HCT116 (cell line): Measurements from ENCODE around the gene LRFN2. TPM values are rescaled to one million over a fixed set of nuclear protein-coding genes. Genes with fewer than 3 reads are reported as not detected.

Experiments
- ATAC-seq: fragments of 200-7000 bp; cut with Tn5 transposase; 2 replicates; pipeline ENCODE4 v1.9.1; 2020; ENCODE audit warnings: mild to moderate bottlenecking, moderate library complexity
- BruUV-seq: library from RNA; stranded (reverse); fragments of 400-500 nt; replicated peaks from 2 replicates; lab custom pipeline; 2021; lab: Mats Ljungman, UMichigan
- CTCF ChIA-PET: fragments of 300-600 bp; sonication (Branson Sonifier 250); formaldehyde crosslinking; loops from one replicate; lab custom pipeline; 2021; ENCODE audit warnings: antibody characterized with exemption; lab: Charles Lee
- POLR2A ChIA-PET: fragments of 300-600, 350-600 bp; sonication (Branson Sonifier 250); formaldehyde crosslinking; loops from one replicate; lab custom pipeline; 2021; ENCODE audit warnings: antibody characterized with exemption; lab: Charles Lee
- RAD21 ChIA-PET, 2 experiments: fragments of 300-600 bp; sonication (Branson Sonifier 250); formaldehyde crosslinking; loops; one replicate each; lab custom pipeline; 2023; ENCODE audit warnings: low total read pairs in 2 of 2; ENCODE audit not compliant: uncharacterized antibody in 2 of 2, unreplicated experiment in 2 of 2, low non-redundant PET in 1 of 2; lab: Charles Lee
- DNase-seq: peaks from one replicate; pipeline ENCODE4 v3.0.0-alpha.2; 2010; ENCODE audit warnings: low read depth, low spot score
- H2AFZ ChIP-seq: fragments of 200-600 bp; shearing (Covaris generic), sonication (generic); 2 replicates; pipeline ENCODE4 v1.6.1; 2017; ENCODE audit warnings: low read depth, mixed run types, mixed read lengths, antibody characterized with exemption, low read length; ENCODE audit not compliant: poor library complexity, severe bottlenecking
- H3K27ac ChIP-seq: 2 replicates; pipeline ENCODE4 v1.5.1; 2012; ENCODE audit warnings: low read depth, low read length
- H3K27me3 ChIP-seq: fragments of 200-600 bp; sonication (generic); 2 replicates; pipeline ENCODE4 v1.6.1; 2016; ENCODE audit warnings: mixed run types, low read length, mixed read lengths; ENCODE audit not compliant: insufficient read depth
- H3K36me3 ChIP-seq, 2 experiments: fragments of 200-500 bp in 1 of 2; fragments of 200-600 bp in 1 of 2; sonication (Bioruptor generic) in 1 of 2; sonication (generic) in 1 of 2; 2 replicates each; pipeline versions ENCODE4 v1.5.1 to v1.6.1; 2014 to 2016; ENCODE audit warnings: low read length in 2 of 2, inconsistent platforms in 1 of 2, mixed read lengths in 1 of 2, mixed run types in 1 of 2; ENCODE audit not compliant: insufficient read depth in 2 of 2, control insufficient read depth in 1 of 2
- H3K4me1 ChIP-seq, 2 experiments: fragments of 200-600 bp in 1 of 2; sonication (generic) in 1 of 2; 2 replicates each; pipeline versions ENCODE4 v1.5.1 to v1.6.1; 2012 to 2017; ENCODE audit warnings: low read length in 2 of 2, inconsistent platforms in 1 of 2, mild to moderate bottlenecking in 1 of 2, mixed read lengths in 1 of 2, mixed run types in 1 of 2, moderate library complexity in 1 of 2; ENCODE audit not compliant: insufficient read depth in 2 of 2, control insufficient read depth in 1 of 2
- H3K4me2 ChIP-seq: fragments of 200-600 bp; sonication (generic); 2 replicates; pipeline ENCODE4 v1.6.1; 2017; ENCODE audit warnings: mixed run types, low read length, mixed read lengths
- H3K4me3 ChIP-seq, 2 experiments: fragments of 200-600 bp in 1 of 2; sonication (generic) in 1 of 2; replicated peaks in 1 of 2; 2 replicates each; pipeline ENCODE4 v1.5.1; 2011 to 2016; ENCODE audit warnings: low read length in 2 of 2, control low read depth in 1 of 2, low read depth in 1 of 2, mild to moderate bottlenecking in 1 of 2, mixed read lengths in 1 of 2, mixed run types in 1 of 2
- H3K79me2 ChIP-seq: fragments of 200-600 bp; sonication (generic); 2 replicates; pipeline ENCODE4 v1.6.1; 2017; ENCODE audit warnings: mild to moderate bottlenecking, mixed run types, low read length, moderate library complexity, mixed read lengths; ENCODE audit not compliant: insufficient read depth
- H3K9ac ChIP-seq: fragments of 200-600 bp; sonication (generic); 2 replicates; pipeline ENCODE4 v1.6.1; 2016; ENCODE audit warnings: low read length, mixed read lengths
- H3K9me2 ChIP-seq: fragments of 200-600 bp; sonication (generic), shearing (Covaris generic); 2 replicates; pipeline ENCODE4 v1.6.1; 2017; ENCODE audit warnings: mixed run types, mild to moderate bottlenecking, moderate library complexity; ENCODE audit not compliant: insufficient read depth
- H3K9me3 ChIP-seq, 2 experiments: fragments of 200-500 bp in 1 of 2; fragments of 200-600 bp in 1 of 2; sonication (Bioruptor generic) in 1 of 2; sonication (generic) in 1 of 2; 2 replicates each; pipeline ENCODE4 v1.6.1; 2014 to 2017; ENCODE audit warnings: low read length in 2 of 2, mixed read lengths in 2 of 2, inconsistent platforms in 1 of 2, low read depth in 1 of 2, mild to moderate bottlenecking in 1 of 2, mixed run types in 1 of 2, moderate library complexity in 1 of 2; ENCODE audit not compliant: control insufficient read depth in 1 of 2, insufficient read depth in 1 of 2
- H4K20me1 ChIP-seq: fragments of 200-600 bp; sonication (generic), shearing (Covaris generic); 2 replicates; pipeline ENCODE4 v1.6.1; 2017; ENCODE audit warnings: mixed run types, mild to moderate bottlenecking, moderate library complexity; ENCODE audit not compliant: insufficient read depth
- CBX3 ChIP-seq: IDR thresholded peaks from 2 replicates; pipeline ENCODE4 v1.6.1; 2012; ENCODE audit warnings: low read depth
- CEBPB ChIP-seq: IDR thresholded peaks from 2 replicates; pipeline ENCODE4 v1.6.1; 2012; ENCODE audit warnings: low read depth
- CTCF ChIP-seq, 3 experiments: fragments of 200-600 bp in 1 of 3; sonication (generic) in 1 of 3; IDR thresholded peaks in 2 of 3; conservative IDR thresholded peaks in 1 of 3; 2 replicates each; pipeline ENCODE4 v1.5.1; 2012 to 2017; ENCODE audit warnings: low read depth in 2 of 3, low read length in 2 of 3, antibody characterized with exemption in 1 of 3, borderline replicate concordance in 1 of 3, control low read depth in 1 of 3, mild to moderate bottlenecking in 1 of 3, mixed read lengths in 1 of 3, mixed run types in 1 of 3, moderate library complexity in 1 of 3; ENCODE audit not compliant: insufficient read depth in 1 of 3
- EGR1 ChIP-seq: IDR thresholded peaks from 2 replicates; pipeline ENCODE4 v1.6.1; 2012; ENCODE audit warnings: low read depth
- FOSL1 ChIP-seq: IDR thresholded peaks from 2 replicates; pipeline ENCODE4 v1.6.1; 2012; ENCODE audit warnings: low read depth
- JUND ChIP-seq: IDR thresholded peaks from 2 replicates; pipeline ENCODE4 v1.6.1; 2012
- POLR2A ChIP-seq: IDR thresholded peaks from 2 replicates; pipeline ENCODE4 v1.7.0; 2011; ENCODE audit warnings: borderline replicate concordance; ENCODE audit not compliant: insufficient read depth, insufficient read length; ENCODE audit errors: extremely low read depth
- POLR2AphosphoS5 ChIP-seq: IDR thresholded peaks from 2 replicates; pipeline ENCODE4 v1.6.1; 2011; ENCODE audit warnings: mild to moderate bottlenecking, low read depth, low read length, moderate library complexity
- RAD21 ChIP-seq: IDR thresholded peaks from 2 replicates; pipeline ENCODE4 v1.6.1; 2012; ENCODE audit warnings: low read depth, mild to moderate bottlenecking
- SIN3A ChIP-seq: IDR thresholded peaks from 2 replicates; pipeline ENCODE4 v1.6.1; 2012; ENCODE audit warnings: low read depth
- SP1 ChIP-seq: IDR thresholded peaks from 2 replicates; pipeline ENCODE4 v1.6.1; 2012; ENCODE audit warnings: low read depth
- SRF ChIP-seq: IDR thresholded peaks from 2 replicates; pipeline ENCODE4 v1.6.1; 2012; ENCODE audit warnings: low read depth
- ZBTB33 ChIP-seq: IDR thresholded peaks from 2 replicates; pipeline ENCODE4 v1.6.1; 2011; ENCODE audit warnings: mild to moderate bottlenecking, low read length, moderate library complexity; ENCODE audit not compliant: insufficient replicate concordance; ENCODE audit errors: extremely low read depth
- ZFX ChIP-seq: fragments of 450-650 bp; IDR thresholded peaks from 2 replicates; pipeline ENCODE4 v1.6.1; 2017
- intact Hi-C: fragments of 100-400 bp; cut with micrococcal nuclease; formaldehyde crosslinking; loops from 2 replicates; pipeline ENCODE4 v1.10.0; 2022
- total RNA-seq: library from RNA; stranded (reverse); gene quantifications from one replicate; pipeline ENCODE4 v1.2.1, GENCODE V29; 2021; ENCODE audit not compliant: unreplicated experiment

Gene LRFN2
- total RNA-seq, 1 experiment from 2014 or later, result not detected

GRCh38 chr6:40390144-40390800, 196.9 kb downstream of the LRFN2 start:
- ChIA-PET RAD21 (no interaction called here), POLR2A (no interaction called here), CTCF (no interaction called here)
- TF ChIP-seq ZFX (no peak), RAD21 (no peak)
- no TSS peak for BruUV-seq
- Histone ChIP-seq H3K4me3 (no peak overlapping the region), H2AFZ (no peak overlapping the region), H4K20me1 (no peaks in the 10 kb centered on the region), H3K4me2 (no peak overlapping the region), H3K36me3 (no peaks in the 10 kb centered on the region), H3K9ac (no peak overlapping the region), H3K4me1 (no peaks in the 10 kb centered on the region), H3K27me3 (peaks cover 58% of the 10 kb centered on the region), H3K79me2 (no peaks in the 10 kb centered on the region), H3K9me3 (no peaks in the 10 kb centered on the region), H3K27ac (no peak overlapping the region), H3K9me2 (no peaks in the 10 kb centered on the region)
- no peak for ATAC-seq
- DNase-seq, result no peak
- intact Hi-C loops, result no loop called here

GRCh38 chr6:40389254-40389653, 197.9 kb downstream of the LRFN2 start:
- intact Hi-C loops, result no loop called here
- Histone ChIP-seq H3K4me1 (no peaks in the 10 kb centered on the region), H3K4me2 (no peak overlapping the region), H3K4me3 (no peak overlapping the region), H4K20me1 (no peaks in the 10 kb centered on the region), H3K27me3 (peaks cover 62% of the 10 kb centered on the region), H3K9me3 (no peaks in the 10 kb centered on the region), H3K9ac (no peak overlapping the region), H3K9me2 (no peaks in the 10 kb centered on the region), H3K79me2 (no peaks in the 10 kb centered on the region), H3K36me3 (no peaks in the 10 kb centered on the region), H2AFZ (no peak overlapping the region), H3K27ac (no peak overlapping the region)
- TF ChIP-seq EGR1, result no peak
- TF ChIP-seq CEBPB, result no peak
- TF ChIP-seq FOSL1, result no peak
- TF ChIP-seq CBX3, result no peak
- no peak for TF ChIP-seq ZBTB33
- TF ChIP-seq SP1, result no peak
- TF ChIP-seq SIN3A, result no peak
- TF ChIP-seq POLR2AphosphoS5, result no peak
- no peak for TF ChIP-seq CTCF (IDR thresholded peaks at IDR 0.05 in 2 of 3, conservative IDR thresholded peaks at IDR 0.05 in 1 of 3; ENCODE audit: borderline replicate concordance in 1 of 3, insufficient read depth in 1 of 3, low read depth in 2 of 3, low read length in 2 of 3)
- no peak for TF ChIP-seq SRF
- no peak for TF ChIP-seq POLR2A
- no peak for TF ChIP-seq JUND
- ChIA-PET POLR2A (no interaction called here), RAD21 (no interaction called here), CTCF (no interaction called here)
- ATAC-seq (no peak), DNase-seq (no peak)
- no TSS peak for BruUV-seq
